ENCODE results near the gene ERC1. TPM values are rescaled to one million over a fixed set of nuclear protein-coding genes. Genes with fewer than 3 reads are reported as not detected.

The ERC1 gene
- total and polyA plus RNA-seq, 8 donors, result 34.9 to 64.9 (median 40.8) TPM

DNA sequence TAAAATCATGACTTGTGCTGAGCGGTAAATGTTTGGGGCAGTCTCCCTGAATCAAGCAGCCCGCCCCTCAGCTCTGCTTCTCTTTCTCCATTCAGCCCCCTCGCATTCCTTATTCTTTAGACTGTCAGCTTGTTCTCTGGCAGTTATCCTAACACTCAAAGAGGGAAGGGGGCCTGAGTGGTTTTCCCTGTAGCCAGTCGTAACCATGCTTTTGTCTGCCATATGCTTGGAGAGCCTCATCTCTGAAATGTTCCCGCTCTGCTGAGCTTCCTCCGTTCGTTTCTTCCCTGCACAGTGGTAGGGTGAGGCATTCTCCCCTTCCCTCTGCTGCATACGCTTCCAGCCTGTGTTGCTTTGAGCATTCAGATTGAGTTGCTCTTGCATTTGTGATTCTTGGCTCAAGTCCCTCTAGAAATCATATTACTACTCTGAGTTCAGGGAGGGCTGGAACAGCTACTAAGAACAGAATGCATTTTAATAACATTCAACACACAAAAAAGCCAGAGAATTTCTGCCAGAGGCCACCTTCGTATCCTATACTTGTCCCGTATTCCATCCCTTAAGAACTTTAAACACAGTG lies 483.6 kb downstream of the ERC1 start:
- intact Hi-C loops (cut with DNase I), result no loop called here
- peak; percentile 54 for ATAC-seq
- H3K4me1 ChIP-seq, result peaks cover 0 to 8% of the 10 kb centered on the region in 2 donors

DNA sequence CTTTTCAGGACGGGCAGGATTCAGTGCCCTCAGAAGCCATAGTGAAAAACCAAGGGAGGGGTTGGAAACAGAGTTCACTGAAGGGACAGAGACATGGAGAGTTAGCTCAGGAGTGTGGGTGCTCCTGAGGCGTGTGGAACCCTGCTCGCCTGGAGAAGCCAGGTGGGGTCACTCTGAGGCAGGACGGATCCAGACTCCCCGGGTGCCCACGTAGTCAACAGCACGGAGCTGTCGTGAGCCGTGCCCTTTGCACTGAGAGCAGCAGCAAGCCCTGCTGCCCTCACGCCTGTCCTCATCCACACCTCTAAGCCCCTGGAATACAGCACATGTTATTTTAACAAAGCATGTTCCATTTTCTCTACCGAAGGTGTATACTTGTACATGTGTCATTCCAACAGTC lies 488.6 kb downstream of the ERC1 start:
- TF ChIP-seq, protein P1, sequence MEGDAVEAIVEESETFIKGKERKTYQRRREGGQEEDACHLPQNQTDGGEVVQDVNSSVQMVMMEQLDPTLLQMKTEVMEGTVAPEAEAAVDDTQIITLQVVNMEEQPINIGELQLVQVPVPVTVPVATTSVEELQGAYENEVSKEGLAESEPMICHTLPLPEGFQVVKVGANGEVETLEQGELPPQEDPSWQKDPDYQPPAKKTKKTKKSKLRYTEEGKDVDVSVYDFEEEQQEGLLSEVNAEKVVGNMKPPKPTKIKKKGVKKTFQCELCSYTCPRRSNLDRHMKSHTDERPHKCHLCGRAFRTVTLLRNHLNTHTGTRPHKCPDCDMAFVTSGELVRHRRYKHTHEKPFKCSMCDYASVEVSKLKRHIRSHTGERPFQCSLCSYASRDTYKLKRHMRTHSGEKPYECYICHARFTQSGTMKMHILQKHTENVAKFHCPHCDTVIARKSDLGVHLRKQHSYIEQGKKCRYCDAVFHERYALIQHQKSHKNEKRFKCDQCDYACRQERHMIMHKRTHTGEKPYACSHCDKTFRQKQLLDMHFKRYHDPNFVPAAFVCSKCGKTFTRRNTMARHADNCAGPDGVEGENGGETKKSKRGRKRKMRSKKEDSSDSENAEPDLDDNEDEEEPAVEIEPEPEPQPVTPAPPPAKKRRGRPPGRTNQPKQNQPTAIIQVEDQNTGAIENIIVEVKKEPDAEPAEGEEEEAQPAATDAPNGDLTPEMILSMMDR (IDR thresholded peaks at IDR 0.05), result no peak
- DNase-seq (no peak), ATAC-seq (no peak)
- intact Hi-C loops (cut with DNase I), result no loop called here
- Histone ChIP-seq H3K4me1 (no peaks in the 10 kb centered on the region), H3K36me3 (no peaks in the 10 kb centered on the region), H3K4me3 (no peak overlapping the region), H3K27ac (no peak overlapping the region), H3K9me3 (no peaks in the 10 kb centered on the region), H3K27me3 (no peaks in the 10 kb centered on the region)

More for the DNA sequence above, 483.6 kb downstream of the ERC1 start:
- TF ChIP-seq, protein P1 (IDR thresholded peaks at IDR 0.05), result no peak
- Histone ChIP-seq H3K27ac (peak overlapping the region; percentile 1 to 49), H3K9me3 (no peaks in the 10 kb centered on the region), H3K27me3 (no peaks in the 10 kb centered on the region), H3K4me3 (no peak overlapping the region), H3K36me3 (no peaks in the 10 kb centered on the region)
- DNase-seq, result peak in 1 of 4 donors; percentile 62

DNA sequence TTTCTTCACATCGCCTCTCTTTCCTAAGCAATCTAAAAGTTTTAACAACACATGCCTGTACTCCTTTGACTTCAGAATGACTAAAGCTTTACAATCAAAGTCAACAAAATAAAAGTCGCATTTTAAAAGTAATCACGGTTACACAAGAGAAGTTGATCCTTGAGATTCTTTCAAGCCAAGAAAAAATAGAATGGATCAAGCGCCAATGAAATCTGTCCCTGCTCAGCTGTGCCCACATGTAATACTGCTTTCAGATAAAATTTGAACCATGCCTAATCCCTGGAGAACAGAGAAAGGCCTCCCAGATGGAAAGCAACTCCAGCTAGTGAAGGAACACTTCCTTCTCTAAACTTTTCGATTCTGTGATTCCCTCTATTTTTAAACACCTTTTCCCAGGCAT lies 490.3 kb downstream of the ERC1 start:
- Histone ChIP-seq H3K9me3 (no peaks in the 10 kb centered on the region), H3K4me1 (no peaks in the 10 kb centered on the region), H3K4me3 (no peak overlapping the region), H3K27me3 (no peaks in the 10 kb centered on the region), H3K36me3 (no peaks in the 10 kb centered on the region), H3K27ac (no peak overlapping the region)
- ATAC-seq (no peak), DNase-seq (no peak)
- TF ChIP-seq, protein P1 (IDR thresholded peaks at IDR 0.05), result no peak
- intact Hi-C loops (cut with DNase I), result no loop called here

DNA sequence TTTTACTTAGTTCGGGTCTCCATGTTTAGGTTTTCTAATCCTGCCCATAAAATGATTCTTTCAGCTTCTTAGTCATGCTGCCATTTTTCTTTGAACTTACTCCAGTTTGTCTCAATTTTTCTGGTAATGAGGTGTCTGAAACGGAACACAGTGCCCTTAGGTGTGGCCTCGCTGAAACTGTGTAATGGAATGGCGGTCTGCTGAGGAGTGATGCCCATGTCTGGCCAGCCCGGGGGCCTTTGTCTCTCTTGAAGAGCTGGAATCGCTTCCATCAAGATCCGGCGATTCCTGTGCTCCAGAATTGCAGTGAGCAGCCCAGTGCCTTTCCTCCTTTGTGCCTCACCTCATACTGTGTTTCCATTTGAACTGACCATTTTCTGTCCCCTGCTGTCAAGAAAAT lies 490.9 kb downstream of the ERC1 start:
- no peaks in the 10 kb centered on the region for H3K27me3 ChIP-seq
- no peak overlapping the region for H3K4me3 ChIP-seq
- no peak overlapping the region for H3K27ac ChIP-seq
- H3K4me1 ChIP-seq, result no peaks in the 10 kb centered on the region
- DNase-seq (no peak), ATAC-seq (no peak)
- TF ChIP-seq, protein P1 (IDR thresholded peaks at IDR 0.05), result no peak
- intact Hi-C loops (cut with DNase I), result no loop called here
- no peaks in the 10 kb centered on the region for H3K9me3 ChIP-seq
- H3K36me3 ChIP-seq, result no peaks in the 10 kb centered on the region

DNA sequence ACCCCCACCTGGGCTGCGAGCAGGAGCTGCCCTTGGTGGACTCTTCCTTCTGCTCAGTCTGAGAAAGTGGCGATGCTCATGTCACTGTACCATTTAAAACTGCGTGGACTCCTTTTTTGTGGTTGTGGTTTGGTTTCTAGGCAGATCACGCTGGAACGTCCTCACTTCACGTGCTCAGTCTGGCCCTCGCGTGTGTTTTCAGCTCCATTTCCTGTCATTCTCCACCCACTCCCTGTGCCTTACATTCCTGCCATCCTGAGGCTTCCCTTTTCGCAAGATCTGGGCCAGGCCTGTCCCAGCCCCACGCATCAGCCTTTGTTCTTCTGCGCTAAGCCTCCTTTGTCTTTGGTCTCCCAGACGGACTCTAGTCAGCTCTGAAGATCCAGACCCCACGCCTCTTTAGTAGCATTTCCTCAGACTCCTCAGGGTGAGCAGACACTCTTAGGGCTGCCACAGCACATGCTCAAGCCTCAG lies 497.9 kb downstream of the ERC1 start:
- DNase-seq, result no peak
- peaks cover 0 to 28% of the 10 kb centered on the region in 2 donors for H3K36me3 ChIP-seq
- intact Hi-C loops (cut with DNase I), result no loop called here
- no peak overlapping the region for H3K4me3 ChIP-seq
- peaks cover 0 to 4% of the 10 kb centered on the region in 2 donors for H3K4me1 ChIP-seq
- no peaks in the 10 kb centered on the region for H3K27me3 ChIP-seq
- H3K27ac ChIP-seq, result no peak overlapping the region
- ATAC-seq, result peak; percentile 41
- TF ChIP-seq, protein P1 (IDR thresholded peaks at IDR 0.05), result no peak
- no peaks in the 10 kb centered on the region for H3K9me3 ChIP-seq
